ENCODE measurements around the gene SEPSECS. TPM values are rescaled to one million over a fixed set of nuclear protein-coding genes. Genes with fewer than 3 reads are reported as not detected.

Gene SEPSECS
- total and polyA plus RNA-seq, 2 of the 8 experiments (the other 6 are each of a cell fraction or from before 2014, with no cell fraction given) = 1.9 to 4.1 TPM

DNA sequence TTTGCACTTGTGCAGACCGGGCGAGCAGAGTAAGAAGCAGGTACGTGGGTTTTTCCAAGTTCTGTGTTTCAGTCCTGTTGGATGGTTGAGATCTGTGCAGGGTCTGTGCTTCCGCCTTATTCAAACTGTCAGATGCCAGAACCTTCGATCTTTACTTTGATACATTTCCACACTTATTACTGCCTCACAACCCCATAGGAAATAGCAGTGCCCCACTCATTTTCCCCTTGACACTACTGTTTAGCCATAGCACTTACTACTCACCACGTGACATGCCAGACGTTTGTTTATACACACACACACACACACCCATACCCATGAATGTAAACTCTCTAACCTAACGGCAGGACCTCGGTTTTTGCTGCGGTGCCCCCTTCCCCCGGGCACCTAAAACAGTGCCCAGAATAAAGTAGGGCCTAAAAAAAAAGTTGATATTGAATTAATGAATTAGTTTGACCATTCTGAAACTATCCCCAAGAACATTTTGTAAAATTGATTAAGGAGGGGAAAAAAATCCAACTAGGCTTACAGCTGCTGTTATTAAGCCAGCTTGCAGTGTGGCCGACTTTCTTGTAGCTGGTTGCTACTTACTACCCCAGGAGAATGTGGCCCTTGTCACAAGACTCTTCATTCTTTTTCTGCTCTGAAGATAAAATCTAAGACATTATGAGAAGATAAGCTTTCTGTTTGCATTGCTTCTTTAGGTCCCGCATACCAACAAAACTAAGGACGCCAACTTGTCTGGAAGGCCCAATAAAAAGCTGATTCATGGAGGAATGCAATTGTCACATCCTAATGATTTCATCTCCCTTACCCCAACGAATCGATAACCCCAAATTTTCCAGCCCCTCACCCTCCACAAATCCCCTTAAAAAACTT, 704 bp upstream of the SEPSECS start:
- Histone ChIP-seq H3K79me1 (ENCODE audit: low read depth, low read length) (no peaks in the 10 kb centered on the region), H2AFZ (ENCODE audit: low read length) (peak overlapping the region; percentile 79), H3K9me3 (ENCODE audit: insufficient read depth in 2 of 2, low read depth in 1 of 2, low read length in 1 of 2) (no peaks in the 10 kb centered on the region), H3K79me2 (ENCODE audit: control insufficient read depth in 1 of 2, insufficient read depth in 2 of 2, low read length in 2 of 2) (no peaks in the 10 kb centered on the region), H3K56ac (replicated peaks; ENCODE audit: insufficient read length, low read depth, low read length) (no peak overlapping the region), H3K9ac (replicated peaks in 1 of 4; ENCODE audit: extremely low read depth in 1 of 4, low read depth in 3 of 4, low read length in 3 of 4) (peak overlapping the region in 2 of 4 experiments; percentile 64 to 77; a peak in 3 of 7 replicates), H4K5ac (ENCODE audit: insufficient read length, low read depth, low read length) (no peak overlapping the region), H4K20me1 (replicated peaks in 1 of 2; ENCODE audit: control insufficient read depth in 1 of 2, insufficient read depth in 2 of 2, low read length in 2 of 2) (peaks cover 0 to under 1% of the 10 kb centered on the region in 2 experiments), H3K36me3 (ENCODE audit: control insufficient read depth in 2 of 4, insufficient read depth in 4 of 4, low read length in 3 of 4) (no peaks in the 10 kb centered on the region), H3K27ac (ENCODE audit: low read depth, low read length) (no peak overlapping the region), H4K8ac (ENCODE audit: extremely low read depth, insufficient read depth, low read length) (no peak overlapping the region), H2AK5ac (ENCODE audit: low read depth, low read length) (no peak overlapping the region), H2BK12ac (ENCODE audit: low read depth, low read length) (no peak overlapping the region; the same call in 1 of the 2 replicates), H3K27me3 (replicated peaks in 1 of 4; ENCODE audit: control insufficient read depth in 3 of 4, extremely low read depth in 1 of 4, insufficient read depth in 3 of 4, low read length in 3 of 4) (no peaks in the 10 kb centered on the region), H4K91ac (replicated peaks; ENCODE audit: insufficient read length, low read length) (no peak overlapping the region), H3K4me3 (ENCODE audit: extremely low read depth in 1 of 4, insufficient read depth in 2 of 4, low read depth in 3 of 4, low read length in 4 of 4) (peak overlapping the region; percentile 67 to 82 (median 82)), H2BK5ac (ENCODE audit: low read depth, low read length) (peak overlapping the region; percentile 36; the same call in 1 of the 2 replicates), H3K23me2 (ENCODE audit: low read depth, low read length) (peaks cover 7% of the 10 kb centered on the region), H3K23ac (ENCODE audit: insufficient read length) (no peak overlapping the region), H3K4ac (replicated peaks; ENCODE audit: insufficient read length, low read depth, low read length) (no peak overlapping the region), H3K4me2 (ENCODE audit: insufficient read depth in 1 of 2, low read depth in 2 of 2, low read length in 2 of 2) (peak overlapping the region; percentile 74 to 90), H2BK20ac (ENCODE audit: low read length) (no peak overlapping the region), H3K14ac (ENCODE audit: insufficient read length) (no peak overlapping the region), H2BK15ac (ENCODE audit: low read length) (no peak overlapping the region; the same call in 1 of the 2 replicates), H3K4me1 (replicated peaks in 1 of 4; ENCODE audit: control insufficient read depth in 3 of 4, insufficient read depth in 4 of 4, low read length in 3 of 4) (peaks cover 0 to 3% (median 2%) of the 10 kb centered on the region in 4 experiments; a peak in 4 of 7 replicates), H3K18ac (ENCODE audit: extremely low read depth, low read length) (no peak overlapping the region), H2BK120ac (replicated peaks; ENCODE audit: low read depth, low read length) (no peak overlapping the region)
- FAIRE-seq = no peak
- TF ChIP-seq, protein P1, sequence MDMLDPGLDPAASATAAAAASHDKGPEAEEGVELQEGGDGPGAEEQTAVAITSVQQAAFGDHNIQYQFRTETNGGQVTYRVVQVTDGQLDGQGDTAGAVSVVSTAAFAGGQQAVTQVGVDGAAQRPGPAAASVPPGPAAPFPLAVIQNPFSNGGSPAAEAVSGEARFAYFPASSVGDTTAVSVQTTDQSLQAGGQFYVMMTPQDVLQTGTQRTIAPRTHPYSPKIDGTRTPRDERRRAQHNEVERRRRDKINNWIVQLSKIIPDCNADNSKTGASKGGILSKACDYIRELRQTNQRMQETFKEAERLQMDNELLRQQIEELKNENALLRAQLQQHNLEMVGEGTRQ (IDR thresholded peaks at IDR 0.05; ENCODE audit: low read length) = peak; percentile 22; the same call in 1 of the 2 replicates
- 0 out of 4 replicates have a peak, but pooled peaks of 1 of the 2 experiments have one; percentile 10 for TF ChIP-seq SIN3A (conservative IDR thresholded peaks at IDR 0.05 in 1 of 2, IDR thresholded peaks at IDR 0.05 in 1 of 2; ENCODE audit: low read depth in 1 of 2, low read length in 2 of 2)
- TF ChIP-seq KDM1A (IDR thresholded peaks at IDR 0.05; ENCODE audit: borderline replicate concordance, low read length) = no peak
- no peak for TF ChIP-seq POU5F1 (IDR thresholded peaks at IDR 0.05; ENCODE audit: low read depth, low read length)
- ChIA-PET POLR2A (ENCODE audit: partially characterized antibody) (interaction anchor here (1.5 to 2.4 kb wide), 3 partner anchors 16 to 152 kb away, joined by 4 to 9 read pairs (median 8); partner anchors contain the start of gene ZCCHC4), CTCF (ENCODE audit: partially characterized antibody) (interaction anchor here (0.9 to 2.9 kb wide), 3 partner anchors 12 to 180 kb away, joined by 3 to 8 read pairs (median 6); partner anchors contain the start of gene ZCCHC4)
- 44 to 100% methylated on average over 1 to 16 of the region's 16 CpGs for WGBS, 2 experiments (ENCODE audit: extremely low coverage in 1 of 2, insufficient coverage in 1 of 2, insufficient read length in 1 of 2, insufficient replicate concordance in 2 of 2, low coverage in 1 of 2, low lambda C conversion rate in 2 of 2, missing lambda C conversion rate in 1 of 2)
- DNase-seq (ENCODE audit: low read depth in 1 of 2, low spot score in 2 of 2) = no peak

Data from H1 (cell line).